GM10266 (cell line): ENCODE results near the gene ABCB6.

Source experiments
- DNase-seq: peaks from one replicate; pipeline ENCODE4 v3.0.0; 2012; ENCODE audit errors: extremely low spot score
- TF ChIP-seq, protein P1 (sequence below): IDR thresholded peaks from 2 replicates; pipeline ENCODE4 v1.5.1; 2012; ENCODE audit warnings: mild to moderate bottlenecking, low read depth; ENCODE audit not compliant: control insufficient read depth, insufficient read depth; ENCODE audit errors: missing control alignments

The ABCB6 gene

GRCh38 chr2:219180961-219181360 is 37.8 kb downstream of the ABCB6 start:
- TF ChIP-seq, protein P1, sequence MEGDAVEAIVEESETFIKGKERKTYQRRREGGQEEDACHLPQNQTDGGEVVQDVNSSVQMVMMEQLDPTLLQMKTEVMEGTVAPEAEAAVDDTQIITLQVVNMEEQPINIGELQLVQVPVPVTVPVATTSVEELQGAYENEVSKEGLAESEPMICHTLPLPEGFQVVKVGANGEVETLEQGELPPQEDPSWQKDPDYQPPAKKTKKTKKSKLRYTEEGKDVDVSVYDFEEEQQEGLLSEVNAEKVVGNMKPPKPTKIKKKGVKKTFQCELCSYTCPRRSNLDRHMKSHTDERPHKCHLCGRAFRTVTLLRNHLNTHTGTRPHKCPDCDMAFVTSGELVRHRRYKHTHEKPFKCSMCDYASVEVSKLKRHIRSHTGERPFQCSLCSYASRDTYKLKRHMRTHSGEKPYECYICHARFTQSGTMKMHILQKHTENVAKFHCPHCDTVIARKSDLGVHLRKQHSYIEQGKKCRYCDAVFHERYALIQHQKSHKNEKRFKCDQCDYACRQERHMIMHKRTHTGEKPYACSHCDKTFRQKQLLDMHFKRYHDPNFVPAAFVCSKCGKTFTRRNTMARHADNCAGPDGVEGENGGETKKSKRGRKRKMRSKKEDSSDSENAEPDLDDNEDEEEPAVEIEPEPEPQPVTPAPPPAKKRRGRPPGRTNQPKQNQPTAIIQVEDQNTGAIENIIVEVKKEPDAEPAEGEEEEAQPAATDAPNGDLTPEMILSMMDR, result no peak

GRCh38 chr2:219179601-219180465 is 38.9 kb downstream of the ABCB6 start:
- TF ChIP-seq, protein P1, result no peak

More at GRCh38 chr2:219180961-219181360, 37.8 kb downstream of the ABCB6 start:
- no peak for DNase-seq

DNA sequence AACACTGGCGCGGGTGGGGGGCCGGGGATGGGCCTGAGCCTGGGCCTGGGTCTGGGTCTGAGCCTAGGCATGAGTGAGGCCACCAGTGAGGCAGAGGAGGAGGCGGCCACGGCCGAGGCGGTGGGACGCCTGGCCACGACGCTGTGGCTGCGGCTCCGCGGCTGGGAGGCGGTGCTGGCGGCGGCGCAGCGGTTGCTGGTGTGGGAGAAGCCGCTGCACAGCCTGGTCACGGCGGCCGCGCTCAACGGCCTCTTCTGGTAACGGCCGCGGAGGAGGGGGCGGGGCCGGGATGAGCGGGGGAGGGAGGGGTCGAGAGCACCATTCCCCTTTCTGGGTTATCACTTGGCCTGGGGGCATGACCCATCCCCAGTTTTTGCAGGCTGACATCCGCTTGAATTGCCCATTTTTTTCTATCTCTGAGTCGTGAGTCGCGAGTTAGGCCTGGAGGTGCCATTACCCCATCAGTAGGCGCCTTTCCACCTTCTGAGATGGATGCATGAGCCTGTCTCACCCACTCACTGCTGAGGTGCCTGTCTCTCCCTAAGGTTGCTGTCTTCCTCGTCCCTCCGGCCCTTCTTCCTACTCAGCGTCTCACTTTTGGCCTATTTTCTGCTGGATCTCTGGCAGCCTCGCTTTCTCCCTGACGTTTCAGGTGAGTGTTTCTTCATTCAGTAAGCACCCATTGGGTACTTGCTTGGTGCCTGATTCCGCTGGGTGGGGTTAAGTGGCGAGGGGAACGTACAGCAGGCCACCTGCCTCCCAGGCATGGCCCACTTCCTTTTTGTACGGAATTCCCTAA is 40.2 kb downstream of the ABCB6 start:
- TF ChIP-seq, protein P1, result no peak
- DNase-seq, result peak; percentile 51

More at GRCh38 chr2:219179601-219180465, 38.9 kb downstream of the ABCB6 start:
- DNase-seq, result no peak

GRCh38 chr2:219177552-219178376 is 41.0 kb downstream of the ABCB6 start, which contains the start of gene RETREG2:
TSS of gene RETREG2 (plus strand) at chr2:219178275. CDS start at chr2:219178353, 78 bp downstream.
- DNase-seq, result peak; percentile 99
- TF ChIP-seq, protein P1, result peak; percentile 69

GRCh38 chr2:219176818-219177551 is 41.8 kb downstream of the ABCB6 start, which contains the start of gene CNPPD1:
TSS of gene CNPPD1 (minus strand) at chr2:219176925. CDS start at chr2:219176828, 97 bp downstream.
- TF ChIP-seq, protein P1, result no peak
- DNase-seq, result peak; percentile 94
